HG02938 (cell line): ENCODE results near the gene TNRC18.
"Not testable (repeated sequence)": the region's sequence is repeated elsewhere in the genome, so short reads cannot be mapped to it uniquely, and the experiment has no call there.

Source experiments
- ATAC-seq: cut with Tn5 transposase; IDR thresholded peaks from one replicate; pipeline ENCODE4 v1.9.1; 2021; ENCODE audit warnings: mild to moderate bottlenecking, moderate library complexity; ENCODE audit not compliant: unreplicated experiment

The TNRC18 gene

DNA sequence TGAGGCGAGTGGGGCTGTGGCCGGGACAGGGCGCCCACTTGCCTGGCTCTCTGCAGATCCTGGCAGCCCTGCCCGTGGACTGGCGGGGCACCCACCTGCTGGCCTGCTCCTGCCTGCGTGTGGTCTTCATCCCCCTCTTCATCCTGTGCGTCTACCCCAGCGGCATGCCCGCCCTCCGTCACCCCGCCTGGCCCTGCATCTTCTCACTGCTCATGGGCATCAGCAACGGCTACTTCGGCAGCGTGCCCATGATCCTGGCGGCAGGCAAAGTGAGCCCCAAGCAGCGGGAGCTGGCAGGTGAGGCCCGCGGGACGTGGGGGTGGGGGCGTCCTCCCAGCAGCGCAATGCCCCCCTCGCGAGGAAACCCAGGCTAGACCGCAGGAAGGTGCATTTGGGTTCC, 123.3 kb downstream of the TNRC18 start:
- ATAC-seq, result no peak

DNA sequence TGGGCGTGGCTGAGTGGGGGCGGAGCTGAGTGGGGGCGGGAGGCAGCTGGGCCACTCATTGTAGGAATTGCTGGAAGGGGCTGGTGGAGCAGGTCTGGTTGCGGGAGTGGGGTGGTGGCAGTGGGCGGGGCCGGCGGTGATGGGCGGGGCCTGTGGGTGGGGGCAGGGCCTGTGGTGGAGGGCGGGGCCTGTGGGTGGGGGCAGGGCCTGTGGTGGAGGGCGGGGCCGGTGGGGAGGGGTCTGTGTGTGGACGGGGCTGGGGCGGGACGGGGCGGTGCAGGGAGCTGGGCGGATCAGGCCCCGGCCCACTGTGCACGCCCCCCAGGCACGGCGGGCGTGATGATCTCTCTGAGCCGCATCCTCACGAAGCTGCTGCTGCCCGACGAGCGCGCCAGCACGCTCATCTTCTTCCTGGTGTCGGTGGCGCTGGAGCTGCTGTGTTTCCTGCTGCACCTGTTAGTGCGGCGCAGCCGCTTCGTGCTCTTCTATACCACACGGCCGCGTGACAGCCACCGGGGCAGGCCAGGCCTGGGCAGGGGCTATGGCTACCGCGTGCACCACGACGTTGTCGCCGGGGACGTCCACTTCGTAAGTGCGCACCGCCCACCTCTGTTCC, 126.9 kb downstream of the TNRC18 start:
- ATAC-seq, result peak; percentile 45

DNA sequence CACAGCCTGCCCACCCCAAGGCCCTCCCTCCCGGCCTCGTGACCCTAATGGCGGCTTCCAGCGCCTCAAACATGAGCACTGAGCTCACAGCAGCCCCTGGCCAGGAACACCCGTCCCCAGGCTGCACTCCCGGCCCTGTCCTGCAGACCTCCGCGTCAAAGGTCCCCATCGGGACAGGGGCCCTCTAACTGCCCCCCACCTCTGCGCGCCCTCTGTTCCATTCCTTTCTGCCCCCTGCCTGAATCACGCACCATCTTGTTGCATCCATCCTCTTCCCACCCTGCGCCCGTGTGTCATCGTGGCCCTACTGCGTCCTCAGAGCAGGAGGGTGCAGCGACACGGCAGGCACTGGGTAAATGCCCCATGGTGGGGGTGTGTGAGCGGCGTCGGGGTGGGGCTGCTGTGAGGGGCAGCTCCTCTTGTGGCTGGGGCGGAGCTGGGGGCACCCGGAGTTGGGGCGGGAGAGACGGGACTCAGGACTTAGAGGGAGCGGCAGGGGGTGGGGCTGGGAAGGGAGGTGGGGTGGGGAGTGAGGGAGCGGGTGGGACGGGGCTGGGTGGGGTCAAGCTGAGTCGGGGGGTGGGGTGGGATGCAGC, 127.5 kb downstream of the TNRC18 start:
- no peak for ATAC-seq

GRCh38 chr7:5295039-5296014, 128.3 kb downstream of the TNRC18 start:
- no peak for ATAC-seq

DNA sequence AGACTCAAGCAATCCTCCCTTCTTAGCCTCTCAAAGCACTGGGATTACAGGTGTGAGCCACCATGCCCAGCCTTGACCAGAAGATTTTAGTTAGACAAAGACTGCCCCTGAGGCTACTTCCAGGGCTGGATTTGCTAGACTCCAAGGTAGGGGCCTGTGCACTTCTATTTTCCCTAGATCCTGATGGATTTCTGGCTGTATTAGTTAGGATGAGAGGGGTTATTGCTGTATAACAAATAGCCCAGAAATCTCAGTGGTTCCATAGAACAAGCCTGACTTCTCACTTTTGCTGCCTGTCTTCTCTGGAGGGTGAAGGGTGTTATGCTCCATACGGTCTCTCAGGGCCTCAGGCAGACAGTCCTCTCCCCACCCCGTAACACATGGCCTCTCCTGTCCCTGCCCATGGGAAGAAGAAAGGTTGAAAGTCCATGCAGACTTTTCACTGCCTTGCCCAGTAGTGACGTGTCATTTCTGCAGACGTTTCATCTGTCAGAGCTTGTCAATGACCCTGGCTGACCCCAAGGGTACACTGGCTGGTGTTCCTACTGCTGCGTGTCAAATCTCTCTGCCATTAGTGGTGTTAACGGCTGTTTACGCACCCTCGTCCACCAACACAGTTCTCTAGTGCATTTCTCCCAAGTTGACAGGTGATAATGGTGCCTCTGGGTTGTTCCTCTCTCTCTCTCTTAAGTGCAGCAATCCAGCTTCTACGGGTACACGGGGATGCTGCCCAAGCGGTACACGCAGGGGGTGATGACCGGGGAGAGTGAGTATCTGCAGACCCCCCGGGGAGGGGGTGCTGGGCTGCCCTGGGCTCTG, 129.3 kb downstream of the TNRC18 start:
- no peak for ATAC-seq

DNA sequence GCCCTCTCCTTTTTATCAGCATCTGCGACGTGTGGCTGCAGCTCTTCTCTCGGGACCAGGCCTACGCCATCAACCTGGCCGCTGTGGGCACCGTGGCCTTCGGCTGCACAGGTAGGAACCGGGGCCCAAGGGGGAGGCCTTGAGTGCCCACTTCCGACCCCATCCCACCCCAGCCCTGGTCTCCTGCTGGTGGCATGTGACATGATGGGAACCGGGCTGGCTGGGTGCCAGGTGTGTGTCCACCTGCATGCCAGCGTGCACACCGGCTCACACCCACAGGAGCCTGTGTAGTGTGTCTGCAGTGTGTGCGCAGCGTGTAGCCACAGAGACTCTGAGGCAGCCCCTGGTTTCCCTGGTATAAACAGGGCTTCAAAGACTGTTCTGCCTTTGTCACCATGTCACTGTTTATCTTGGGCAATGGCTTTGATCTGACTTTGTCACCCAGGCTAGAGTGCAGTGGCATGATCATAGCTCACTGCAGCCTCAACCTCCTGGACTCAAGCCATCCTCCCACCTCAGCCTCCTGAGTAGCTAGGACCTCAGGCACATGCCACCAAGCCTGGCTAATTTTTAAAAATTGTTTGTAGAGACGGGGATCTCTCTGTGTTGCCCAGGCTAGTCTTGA, 131.8 kb downstream of the TNRC18 start:
- ATAC-seq, result not testable (repeated sequence)

DNA sequence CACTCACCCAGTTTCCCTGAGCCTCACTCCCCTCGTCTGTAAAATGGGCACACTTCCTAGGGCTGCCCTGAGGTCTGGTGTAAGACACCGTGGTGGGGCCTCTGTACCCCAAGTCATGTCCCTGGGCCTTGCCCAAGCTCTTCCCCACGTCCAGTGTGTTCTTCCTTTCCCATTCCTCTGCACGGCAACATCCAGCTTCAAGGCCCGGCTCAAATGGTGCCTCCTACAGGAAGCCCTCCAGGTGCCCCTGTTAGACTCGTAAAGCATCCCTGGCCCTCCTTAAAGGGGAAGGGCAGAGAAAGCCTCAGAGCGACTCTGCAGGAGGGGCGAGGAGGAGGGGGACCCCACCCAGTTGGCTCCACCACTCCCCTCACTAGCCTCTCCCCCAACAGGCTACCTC, 132.3 kb downstream of the TNRC18 start:
- no peak for ATAC-seq

DNA sequence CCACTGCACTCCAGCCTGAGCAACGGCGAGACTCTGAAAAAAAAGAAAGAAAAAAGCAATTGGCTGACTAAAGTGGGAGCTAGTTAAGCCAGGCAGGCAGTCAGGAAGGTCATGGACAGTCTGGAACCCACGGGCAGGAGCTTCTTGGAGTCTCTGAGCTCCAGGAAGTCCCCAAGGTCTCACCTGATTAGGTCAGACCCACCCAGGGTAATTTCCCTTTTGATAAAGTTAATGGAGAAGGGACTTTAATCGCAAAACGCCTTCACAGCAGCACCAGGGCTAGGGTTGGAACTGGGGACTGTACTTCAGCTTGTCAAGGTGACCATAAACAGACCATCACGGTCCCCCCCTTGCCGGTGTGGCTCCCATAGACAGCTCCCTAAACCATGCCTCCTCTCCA, 134.3 kb downstream of the TNRC18 start:
- no peak for ATAC-seq

DNA sequence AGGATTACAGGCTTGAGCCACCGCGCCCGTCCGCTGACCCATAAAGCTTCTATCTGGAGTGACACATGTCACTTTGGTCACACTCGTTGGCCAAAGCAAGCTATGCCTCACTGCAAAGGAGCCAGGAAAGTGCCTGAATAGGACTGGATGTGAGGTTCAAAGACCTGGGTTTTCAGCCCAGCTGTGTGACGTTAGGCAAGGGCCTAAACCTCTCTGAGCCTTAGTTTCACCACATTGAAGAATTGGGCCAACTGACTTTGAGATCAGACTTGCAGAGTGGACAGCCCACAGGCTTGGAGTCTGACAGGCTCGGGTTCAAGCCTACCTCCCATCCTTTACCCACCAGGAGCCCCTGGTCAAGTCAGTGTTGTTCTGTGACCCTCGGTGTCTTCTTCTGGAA, 135.1 kb downstream of the TNRC18 start:
- not testable (repeated sequence) for ATAC-seq

DNA sequence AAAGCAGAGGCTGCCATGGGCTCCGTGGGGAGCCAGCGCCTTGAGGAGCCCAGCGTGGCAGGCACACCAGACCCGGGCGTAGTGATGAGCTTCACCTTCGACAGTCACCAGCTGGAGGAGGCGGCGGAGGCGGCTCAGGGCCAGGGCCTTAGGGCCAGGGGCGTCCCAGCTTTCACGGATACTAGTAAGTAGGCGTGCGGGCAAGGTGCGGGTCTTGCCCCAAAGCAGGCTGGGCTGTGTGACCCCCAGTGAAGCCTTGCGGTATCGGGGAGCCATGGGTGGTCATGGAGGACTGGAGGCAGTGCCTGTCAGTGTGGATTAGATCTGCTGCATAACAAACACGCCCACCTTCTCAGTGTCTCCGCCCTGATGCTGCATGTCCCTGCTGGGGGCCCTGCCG, 135.8 kb downstream of the TNRC18 start:
- no peak for ATAC-seq

GRCh38 chr7:5287373-5287772, 136.3 kb downstream of the TNRC18 start:
- ATAC-seq, result not testable (repeated sequence)

- ATAC-seq, result no peak
These were observed 136.7 kb downstream of the TNRC18 start for GRCh38 chr7:5286933-5287332.

DNA sequence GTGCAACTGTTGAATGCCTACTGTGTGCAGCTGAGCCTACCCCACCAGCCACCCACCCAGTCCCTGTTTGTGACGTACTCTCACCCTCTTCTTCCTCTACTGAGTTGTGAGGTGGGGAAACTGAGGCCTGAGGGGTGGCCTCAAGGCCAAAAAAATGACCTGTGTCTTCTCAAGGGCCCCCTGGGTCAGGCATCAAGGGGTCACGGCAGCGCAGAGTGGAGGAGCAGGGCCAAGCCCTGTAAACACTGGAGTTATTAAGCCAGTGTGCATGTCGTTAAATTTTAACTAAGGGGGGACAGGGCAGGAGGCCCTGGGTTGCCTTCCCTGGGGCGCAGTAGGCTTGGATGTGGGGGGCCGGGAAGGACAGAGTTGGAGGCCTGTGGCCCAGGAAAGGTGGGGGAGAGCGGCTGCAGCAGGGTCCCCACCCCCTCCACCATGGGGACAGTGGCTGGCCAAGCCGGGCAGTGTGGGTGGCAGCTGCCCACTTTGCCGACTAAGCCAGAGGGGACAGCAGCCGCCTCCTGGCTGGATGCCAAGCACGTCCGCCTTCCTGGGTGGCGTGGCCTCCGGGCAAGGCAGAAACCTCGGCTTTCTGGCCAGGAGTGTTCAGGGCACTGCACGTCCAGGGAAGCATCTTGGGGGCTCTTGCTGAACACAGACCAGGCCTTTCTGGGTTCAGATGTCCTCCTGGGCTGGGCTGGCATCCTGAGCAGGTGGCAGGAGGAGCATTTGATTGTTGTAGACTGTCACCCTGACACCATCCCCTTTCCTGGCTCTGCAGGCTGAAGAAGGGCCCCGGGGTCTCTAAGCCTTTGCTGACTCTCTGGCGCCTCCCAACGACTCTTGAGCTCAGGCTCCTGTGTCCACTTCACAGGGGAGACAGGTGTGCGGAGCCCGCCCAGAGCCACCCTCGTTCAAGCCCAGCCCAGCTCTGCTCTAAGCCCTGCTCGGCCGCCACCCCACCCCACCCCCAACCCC, 139.0 kb downstream of the TNRC18 start:
- ATAC-seq, result no peak

DNA sequence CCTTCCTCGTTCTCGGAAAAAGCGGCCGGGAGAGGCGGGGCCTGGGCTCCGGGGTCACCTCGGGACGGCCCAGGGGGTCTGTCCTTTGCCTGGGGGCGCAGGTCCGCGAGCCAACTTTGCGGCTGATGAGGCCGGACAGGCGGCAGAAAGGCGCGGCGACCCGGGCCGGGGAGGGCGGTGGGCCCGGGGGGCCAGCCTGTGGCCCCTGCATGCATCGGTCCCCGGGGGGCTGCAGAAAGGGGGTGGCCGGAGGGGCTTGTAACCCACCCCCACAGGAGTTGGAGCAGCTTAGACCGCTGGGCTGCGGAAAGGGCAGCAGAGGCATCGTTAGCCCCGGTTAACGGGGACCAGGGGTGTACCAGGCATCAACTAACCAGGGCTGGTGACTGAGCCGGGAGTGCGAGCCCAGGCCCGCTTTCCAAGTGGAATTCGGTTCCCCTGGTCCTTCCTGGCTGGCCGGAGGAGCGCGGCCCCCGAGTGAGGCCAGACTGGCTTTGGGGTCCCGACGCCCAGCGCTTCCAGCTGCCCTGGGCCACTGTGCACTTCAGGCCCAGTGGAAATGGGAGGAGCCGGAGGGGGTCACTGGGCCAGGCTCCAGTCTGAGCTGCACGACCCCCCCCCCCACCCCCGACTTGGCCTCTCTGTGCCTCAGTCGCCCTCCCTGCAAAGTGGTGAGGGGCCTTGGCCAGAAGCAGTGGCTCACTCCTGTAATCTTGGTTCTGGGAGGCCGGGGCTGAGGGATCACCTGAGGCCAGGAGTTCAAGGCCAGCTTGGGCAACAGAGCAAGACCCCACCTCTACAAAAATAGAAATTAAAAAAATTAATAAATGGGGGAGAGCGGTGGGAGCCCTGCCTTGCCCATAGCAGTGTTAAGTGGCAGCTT, 140.0 kb downstream of the TNRC18 start:
- ATAC-seq, result no peak

DNA sequence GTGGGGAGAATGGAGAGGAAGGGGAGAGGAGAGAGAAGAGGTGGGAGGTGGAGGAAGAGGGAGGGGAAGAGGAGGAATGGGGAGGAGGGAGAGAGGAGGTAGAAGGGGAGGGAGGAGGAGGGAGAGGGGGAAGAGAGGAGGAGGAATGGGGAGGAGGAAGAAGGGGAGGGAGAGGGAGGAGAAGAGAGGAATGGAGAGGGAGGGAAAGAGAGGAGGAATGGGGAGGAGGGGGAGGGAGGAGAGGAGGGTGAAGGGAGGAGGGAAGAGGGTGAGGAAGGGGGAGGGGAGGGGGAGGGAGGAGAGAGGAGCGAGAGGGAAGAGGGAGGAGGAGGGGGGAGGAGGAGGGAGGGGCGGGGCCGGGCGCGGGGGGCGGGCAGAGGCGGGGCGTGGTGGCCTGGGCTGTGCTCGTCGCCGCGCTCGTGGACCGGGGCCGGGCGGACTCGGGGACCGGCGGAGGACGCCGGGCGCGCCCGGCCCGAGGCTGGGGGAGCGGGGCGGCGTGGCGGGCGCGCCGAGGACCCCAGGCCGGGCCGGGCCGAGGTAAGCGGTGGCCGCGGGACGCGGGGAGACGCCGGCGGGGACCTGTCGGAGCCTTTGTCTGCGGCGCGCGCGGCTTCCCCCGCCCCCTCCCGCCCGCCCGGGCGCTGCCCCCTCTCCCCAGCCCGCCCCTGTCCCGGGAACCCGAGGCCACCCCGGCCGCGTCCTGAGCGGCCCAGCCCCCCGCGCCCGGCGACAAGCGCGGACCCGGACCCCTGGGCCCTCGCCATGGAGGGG, 140.9 kb downstream of the TNRC18 start, which contains the start of gene SLC29A4:
Gene SLC29A4, plus strand, starts transcription at position 401 of the 774 bp plus-strand sequence. CDS start 4,874 bp downstream, outside the sequence.
- no peak for ATAC-seq

DNA sequence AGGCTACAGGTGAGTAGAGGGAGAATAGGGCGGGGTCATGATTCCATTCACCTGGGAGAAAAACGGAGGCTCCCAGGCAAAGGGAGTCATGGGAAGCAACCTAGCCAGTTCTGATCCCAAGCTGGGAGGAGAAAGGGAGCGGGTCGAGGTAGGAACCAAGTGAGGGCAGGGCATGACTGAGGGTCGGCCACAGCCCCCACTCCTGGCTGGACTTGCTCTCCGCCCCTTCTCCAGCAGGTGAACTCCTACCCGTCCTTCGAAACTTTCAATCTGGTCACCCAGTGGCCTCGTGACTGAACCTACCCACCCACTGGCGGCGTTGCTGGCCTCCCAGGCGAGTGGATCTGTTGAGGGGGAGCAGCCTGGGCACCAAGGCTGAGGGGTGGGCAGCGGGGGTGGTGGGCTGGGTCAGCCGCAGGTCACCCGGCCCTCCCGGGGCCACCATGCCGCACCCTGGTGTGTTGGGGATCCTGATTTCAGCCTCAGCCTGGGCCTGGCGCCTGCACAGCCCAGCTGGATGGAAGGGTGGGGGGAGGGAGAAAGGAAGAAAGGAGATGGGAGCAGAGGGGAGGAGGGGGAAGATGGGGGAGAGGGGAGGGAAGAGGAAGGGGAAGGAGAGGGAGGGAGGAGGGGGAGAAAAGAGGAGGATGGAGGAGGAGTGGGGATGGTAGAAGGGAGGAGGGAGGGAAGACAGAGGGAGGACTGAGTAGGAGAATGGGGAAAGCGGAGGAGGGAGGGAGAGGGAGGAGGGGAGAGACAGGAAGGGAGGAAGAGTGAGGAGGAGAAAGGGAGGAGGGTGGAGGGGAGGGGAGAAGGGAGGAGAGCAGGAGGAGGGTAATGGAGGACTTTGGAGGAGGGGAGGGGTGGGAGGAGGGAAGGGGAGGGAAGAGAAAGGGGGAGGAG, 141.8 kb downstream of the TNRC18 start:
- not testable (repeated sequence) for ATAC-seq
